ENCODE data around the gene ADAMTS13. TPM values are rescaled to one million over a fixed set of nuclear protein-coding genes. Genes with fewer than 3 reads are reported as not detected.

ADAMTS13 gene
- total RNA-seq, 4 donors from 2014 or later, result 0.94 to 2.7 (median 2.1) TPM

GRCh38 chr9:133394687-133395271 is 27.4 kb upstream of the ADAMTS13 start:
- H3K36me3 ChIP-seq, result peaks cover 0 to under 1% of the 10 kb centered on the region in 2 donors
- H3K9me3 ChIP-seq, result no peaks in the 10 kb centered on the region
- peaks cover 65% of the 10 kb centered on the region for H3K27me3 ChIP-seq
- 64% methylated on average over 3 of the region's 8 CpGs; no CpG with 5 or more reads in 1 of the 2 donors for WGBS, 2 donors (ENCODE audit: low coverage in 1 of 2)
- no peak for ATAC-seq
- no peak overlapping the region for H3K27ac ChIP-seq
- TF ChIP-seq EP300 (IDR thresholded peaks at IDR 0.05), result no peak
- no peaks in the 10 kb centered on the region for H3K4me1 ChIP-seq
- no peak overlapping the region for H3K4me3 ChIP-seq

DNA sequence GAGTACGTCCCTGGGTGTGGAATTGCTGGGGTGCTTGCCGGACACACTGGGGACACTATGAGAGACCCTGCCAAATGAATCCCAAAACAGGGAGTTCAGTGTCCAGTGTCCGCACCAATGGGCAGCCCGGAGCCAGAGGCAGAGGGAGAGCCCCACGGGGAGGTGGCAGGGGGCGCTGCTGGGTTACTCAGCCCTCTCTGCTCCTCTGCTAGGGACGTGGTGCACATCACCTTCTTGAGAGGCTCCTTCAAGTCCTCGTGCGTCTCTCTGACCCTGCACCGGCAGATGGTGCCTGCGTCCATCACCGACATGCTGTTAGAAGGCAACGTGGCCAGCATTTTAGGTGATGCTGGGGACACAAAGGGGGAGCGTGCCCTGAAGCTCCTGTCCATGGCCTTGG is 25.2 kb upstream of the ADAMTS13 start:
- Histone ChIP-seq H3K4me1 (no peaks in the 10 kb centered on the region), H3K36me3 (peaks cover 0 to 11% of the 10 kb centered on the region in 2 donors), H3K27ac (no peak overlapping the region), H3K27me3 (peaks cover 50% of the 10 kb centered on the region), H3K9me3 (no peaks in the 10 kb centered on the region), H3K4me3 (no peak overlapping the region)
- 71% methylated on average over 1 of the region's 14 CpGs; no CpG with 5 or more reads in 1 of the 2 donors for WGBS, 2 donors (ENCODE audit: low coverage in 1 of 2)
- TF ChIP-seq CTCF (IDR thresholded peaks at IDR 0.05) (no peak), POLR2A (IDR thresholded peaks at IDR 0.05) (no peak), POLR2AphosphoS5 (IDR thresholded peaks at IDR 0.05) (no peak), EP300 (IDR thresholded peaks at IDR 0.05) (no peak)
- no peak for ATAC-seq

DNA sequence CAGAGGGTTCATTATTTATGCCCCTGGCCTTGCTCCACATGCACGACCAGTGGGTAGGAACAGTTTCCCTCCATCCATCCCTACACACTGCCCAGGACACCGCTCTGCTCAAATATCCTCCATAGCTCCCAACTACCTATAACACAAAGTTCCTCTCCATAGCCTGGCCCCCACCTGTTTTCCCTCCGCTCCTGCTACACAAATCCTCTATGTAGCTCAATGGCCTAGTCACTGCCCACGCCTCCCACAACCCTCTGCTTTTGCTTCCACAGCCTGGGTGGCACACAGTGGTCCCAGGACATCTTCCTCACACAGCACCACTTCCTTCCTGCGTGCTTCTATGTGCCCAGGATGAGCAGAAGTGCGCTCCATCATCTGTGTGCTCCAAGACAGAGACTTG is 24.8 kb upstream of the ADAMTS13 start:
- ATAC-seq, result no peak
- no peak overlapping the region for H3K4me3 ChIP-seq
- TF ChIP-seq POLR2A (IDR thresholded peaks at IDR 0.05), result no peak
- TF ChIP-seq POLR2AphosphoS5 (IDR thresholded peaks at IDR 0.05), result no peak
- TF ChIP-seq CTCF (IDR thresholded peaks at IDR 0.05), result no peak
- TF ChIP-seq EP300 (IDR thresholded peaks at IDR 0.05), result no peak
- peaks cover 46% of the 10 kb centered on the region for H3K27me3 ChIP-seq
- H3K9me3 ChIP-seq, result no peaks in the 10 kb centered on the region
- H3K4me1 ChIP-seq, result no peaks in the 10 kb centered on the region
- H3K36me3 ChIP-seq, result peaks cover 0 to 15% of the 10 kb centered on the region in 2 donors
- H3K27ac ChIP-seq, result no peak overlapping the region
- 58 to 79% methylated on average over 2 to 6 of the region's 6 CpGs for WGBS, 2 donors (ENCODE audit: low coverage in 1 of 2)

DNA sequence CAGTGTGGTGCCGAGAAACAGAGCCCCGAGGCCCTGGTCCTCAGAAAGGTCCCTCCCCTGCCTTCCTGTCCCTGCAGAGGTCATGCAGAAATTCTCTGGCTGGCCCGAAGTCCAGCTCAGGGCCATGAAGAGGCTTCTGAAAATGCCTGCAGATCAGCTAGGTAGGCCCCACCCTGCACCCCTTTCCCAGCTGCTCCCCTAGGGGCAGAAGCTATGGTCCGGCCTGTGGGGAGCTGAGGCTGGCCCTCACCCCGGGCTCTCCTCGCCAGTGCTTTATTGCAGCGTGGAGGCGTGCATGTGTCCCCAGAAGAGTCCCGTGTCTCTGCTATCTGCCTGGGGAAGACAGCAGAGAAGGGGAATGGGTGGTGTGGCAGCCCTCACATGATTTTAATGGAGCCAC is 24.3 kb upstream of the ADAMTS13 start:
- Histone ChIP-seq H3K4me1 (no peaks in the 10 kb centered on the region), H3K27me3 (peaks cover 42% of the 10 kb centered on the region), H3K27ac (no peak overlapping the region), H3K36me3 (peaks cover 0 to 21% of the 10 kb centered on the region in 2 donors), H3K9me3 (no peaks in the 10 kb centered on the region), H3K4me3 (no peak overlapping the region)
- ATAC-seq, result no peak
- 40% methylated on average over 1 of the region's 9 CpGs; no CpG with 5 or more reads in 1 of the 2 donors for WGBS, 2 donors (ENCODE audit: low coverage in 1 of 2)
- TF ChIP-seq EP300 (IDR thresholded peaks at IDR 0.05) (no peak), CTCF (IDR thresholded peaks at IDR 0.05) (no peak), POLR2A (IDR thresholded peaks at IDR 0.05) (no peak), POLR2AphosphoS5 (IDR thresholded peaks at IDR 0.05) (no peak)

DNA sequence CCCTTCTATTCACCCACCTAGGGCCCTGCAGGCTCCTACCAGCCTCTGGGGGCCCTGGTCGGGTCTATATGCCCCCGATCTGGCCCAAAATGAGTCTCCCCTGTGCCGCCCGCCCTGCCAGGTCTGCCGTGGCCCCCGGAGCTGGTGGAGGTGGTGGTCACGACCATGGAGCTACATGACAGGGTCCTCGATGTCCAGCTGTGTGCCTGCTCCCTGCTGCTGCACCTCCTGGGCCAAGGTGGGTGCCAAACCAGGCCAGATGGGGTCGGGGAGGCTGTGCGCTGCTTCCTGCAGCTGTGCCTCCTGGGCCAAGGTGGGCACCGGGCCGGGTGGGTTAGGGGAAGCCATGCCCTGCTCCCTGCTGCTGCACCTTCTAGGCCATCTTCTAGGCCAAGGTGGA is 21.9 kb upstream of the ADAMTS13 start:
- TF ChIP-seq EP300 (IDR thresholded peaks at IDR 0.05) (no peak), POLR2A (IDR thresholded peaks at IDR 0.05) (no peak), POLR2AphosphoS5 (IDR thresholded peaks at IDR 0.05) (no peak), CTCF (IDR thresholded peaks at IDR 0.05) (no peak)
- Histone ChIP-seq H3K4me1 (no peaks in the 10 kb centered on the region), H3K27me3 (peaks cover 18% of the 10 kb centered on the region), H3K9me3 (no peaks in the 10 kb centered on the region), H3K36me3 (peaks cover 0 to 36% of the 10 kb centered on the region in 2 donors), H3K27ac (no peak overlapping the region), H3K4me3 (no peak overlapping the region)
- WGBS, 2 donors (ENCODE audit: low coverage in 1 of 2), result no CpG with 5 or more reads among the region's 12 CpGs
- no peak for ATAC-seq

All from gastroesophageal sphincter (tissue), 4 donors.